GM12878 (cell line): ENCODE measurements around the gene ATG101. TPM values are rescaled to one million over a fixed set of nuclear protein-coding genes. Genes with fewer than 3 reads are reported as not detected.

Experiments used
- ATAC-seq: fragments of 200-7000 bp; cut with Tn5 transposase; 3 replicates; pipeline ENCODE4 v1.9.1; 2020; ENCODE audit warnings: mild to moderate bottlenecking, moderate library complexity
- BruUV-seq: library from RNA; stranded (reverse); fragments of 400-500 nt; replicated peaks from 2 replicates; lab custom pipeline; 2021; lab: Mats Ljungman, UMichigan
- CTCF ChIA-PET: fragments of 300-600 bp; sonication (Branson Sonifier 250); formaldehyde crosslinking; extraction: SDS; loops from one replicate; lab custom pipeline; 2021; ENCODE audit warnings: inconsistent platforms; lab: Yijun Ruan, JAX
- POLR2A ChIA-PET: fragments of 350-600 bp; formaldehyde crosslinking; extraction: SDS; loops from one replicate; lab custom pipeline; 2021; ENCODE audit warnings: inconsistent platforms; lab: Charles Lee
- RAD21 ChIA-PET: fragments of 300-600 bp; sonication (Branson Sonifier 250); formaldehyde crosslinking; loops from one replicate; lab custom pipeline; 2023; ENCODE audit warnings: antibody characterized with exemption; ENCODE audit not compliant: unreplicated experiment; lab: Charles Lee
- SMC1A ChIA-PET: fragments of 300-600 bp; sonication (Branson Sonifier 250); formaldehyde crosslinking; loops from one replicate; lab custom pipeline; 2023; ENCODE audit not compliant: unreplicated experiment, uncharacterized antibody; lab: Charles Lee
- DNase-seq: peaks from one replicate; pipeline ENCODE4 v3.0.0-alpha.2; 2011; ENCODE audit warnings: low read depth, low spot score
- FAIRE-seq: peaks from 3 replicates; lab custom pipeline; 2011; peaks lifted over from hg19 to GRCh38; lab: Jason Lieb, UNC
- H2AFZ ChIP-seq: 2 replicates; pipeline ENCODE4 v1.6.0; 2011; ENCODE audit warnings: low read depth, low read length, control low read depth; ENCODE audit not compliant: control insufficient read depth
- H3K27ac ChIP-seq: 2 replicates; pipeline ENCODE4 v1.5.1; 2011; ENCODE audit warnings: control low read depth; ENCODE audit not compliant: control insufficient read depth, insufficient read depth
- H3K27me3 ChIP-seq, 2 experiments: replicated peaks in 1 of 2; 2 replicates each; pipeline versions ENCODE4 v1.6.0 to v1.6.1; 2011; ENCODE audit warnings: low read length in 1 of 2; ENCODE audit not compliant: control insufficient read depth in 2 of 2, insufficient read depth in 2 of 2
- H3K36me3 ChIP-seq, 2 experiments: 2 replicates each; pipeline ENCODE4 v1.5.1; 2011; ENCODE audit warnings: low read length in 1 of 2; ENCODE audit not compliant: control insufficient read depth in 2 of 2, insufficient read depth in 2 of 2
- H3K4me1 ChIP-seq: 2 replicates; pipeline ENCODE4 v1.6.1; 2011; ENCODE audit warnings: mild to moderate bottlenecking, low read length, moderate library complexity, mixed read lengths; ENCODE audit not compliant: control insufficient read depth, insufficient read depth
- H3K4me2 ChIP-seq: 2 replicates; pipeline ENCODE4 v1.6.0; 2011; ENCODE audit warnings: control low read depth; ENCODE audit not compliant: control insufficient read depth, insufficient read depth
- H3K4me3 ChIP-seq: fragments of 200-600 bp; sonication (generic); 2 replicates; pipeline ENCODE4 v1.5.1; 2016
- H3K79me2 ChIP-seq: 2 replicates; pipeline ENCODE4 v1.6.0; 2011; ENCODE audit warnings: low read length; ENCODE audit not compliant: control insufficient read depth, insufficient read depth
- H3K9ac ChIP-seq: 2 replicates; pipeline ENCODE4 v1.8.0; 2011; ENCODE audit warnings: low read length, control low read depth, mixed read lengths; ENCODE audit not compliant: control insufficient read depth, insufficient read depth
- H3K9me3 ChIP-seq: replicated peaks from 3 replicates; pipeline ENCODE4 v1.5.1; 2011; ENCODE audit warnings: mild to moderate bottlenecking, low read length; ENCODE audit not compliant: control insufficient read depth, insufficient read depth
- H4K20me1 ChIP-seq: 2 replicates; pipeline ENCODE4 v1.6.0; 2011; ENCODE audit not compliant: control insufficient read depth, insufficient read depth
- BCL3 ChIP-seq: IDR thresholded peaks from 2 replicates; pipeline ENCODE4 v1.6.1; 2011; ENCODE audit warnings: borderline replicate concordance, low read depth, mild to moderate bottlenecking, moderate library complexity, low read length; ENCODE audit not compliant: insufficient read depth, poor library complexity, severe bottlenecking
- BHLHE40 ChIP-seq, 2 experiments: fragments of 450-650 bp in 1 of 2; IDR thresholded peaks; 2 replicates each; pipeline ENCODE4 v1.6.1; 2011 to 2017; ENCODE audit warnings: low read depth in 2 of 2, borderline replicate concordance in 1 of 2, improper control_type of control experiment in 1 of 2, low read length in 1 of 2, mild to moderate bottlenecking in 1 of 2
- E2F8 ChIP-seq: fragments of 450-650 bp; IDR thresholded peaks from 2 replicates; pipeline ENCODE4 v1.6.1; 2018; ENCODE audit warnings: mild to moderate bottlenecking, low read depth, moderate library complexity; ENCODE audit not compliant: partially characterized antibody
- ESRRA ChIP-seq: IDR thresholded peaks from 2 replicates; pipeline ENCODE4 v1.6.1; 2012; ENCODE audit warnings: mild to moderate bottlenecking, low read length, improper control_type of control experiment
- IKZF1 ChIP-seq: fragments of 450-650 bp; conservative IDR thresholded peaks from 2 replicates; pipeline ENCODE4 v1.6.1; 2017; ENCODE audit warnings: antibody characterized with exemption, mild to moderate bottlenecking
- IRF3 ChIP-seq: fragments of 450-650 bp; IDR thresholded peaks from 2 replicates; pipeline ENCODE4 v1.6.1; 2014; ENCODE audit warnings: mild to moderate bottlenecking
- JUNB ChIP-seq: IDR thresholded peaks from 2 replicates; pipeline ENCODE4 v1.6.1; 2016; ENCODE audit warnings: antibody characterized with exemption, mild to moderate bottlenecking
- MEF2B ChIP-seq: fragments of 450-650 bp; IDR thresholded peaks from 2 replicates; pipeline ENCODE4 v1.6.1; 2018; ENCODE audit warnings: mild to moderate bottlenecking, moderate library complexity; ENCODE audit not compliant: partially characterized antibody, poor library complexity, severe bottlenecking
- MXI1 ChIP-seq: fragments of 150-350 bp; IDR thresholded peaks from 2 replicates; pipeline ENCODE4 v1.6.1; 2011; ENCODE audit warnings: low read depth, mild to moderate bottlenecking, inconsistent platforms, low read length, improper control_type of control experiment
- RAD21 ChIP-seq: IDR thresholded peaks from 2 replicates; pipeline ENCODE4 v1.6.1; 2011; ENCODE audit warnings: mild to moderate bottlenecking, low read depth, low read length, moderate library complexity; ENCODE audit not compliant: insufficient read depth
- SIX5 ChIP-seq: IDR thresholded peaks from 2 replicates; pipeline ENCODE4 v1.6.1; 2011; ENCODE audit warnings: mild to moderate bottlenecking, low read depth, low read length, moderate library complexity; ENCODE audit not compliant: severe bottlenecking
- SMARCA5 ChIP-seq: fragments of 450-650 bp; IDR thresholded peaks from 2 replicates; pipeline ENCODE4 v1.6.1; 2017; ENCODE audit warnings: mild to moderate bottlenecking
- SMC3 ChIP-seq: IDR thresholded peaks from 2 replicates; pipeline ENCODE4 v1.6.1; 2011; ENCODE audit warnings: low read length, improper control_type of control experiment, borderline replicate concordance
- TARDBP ChIP-seq: IDR thresholded peaks from 2 replicates; pipeline ENCODE4 v1.6.1; 2016; ENCODE audit warnings: borderline replicate concordance
- TBL1XR1 ChIP-seq: IDR thresholded peaks from 2 replicates; pipeline ENCODE4 v1.6.1; 2012; ENCODE audit warnings: low read depth, low read length, improper control_type of control experiment
- ZBED1 ChIP-seq: IDR thresholded peaks from 2 replicates; pipeline ENCODE4 v1.6.1; 2016; ENCODE audit warnings: borderline replicate concordance
- ZNF622 ChIP-seq: fragments of 450-650 bp; IDR thresholded peaks from 2 replicates; pipeline ENCODE4 v1.6.1; 2017; ENCODE audit warnings: mild to moderate bottlenecking, inconsistent platforms
- ZZZ3 ChIP-seq: IDR thresholded peaks from 2 replicates; pipeline ENCODE4 v1.6.1; 2011; ENCODE audit warnings: low read depth; ENCODE audit not compliant: control insufficient read depth, insufficient read length
- WGBS: methylation state at CpG from one replicate; pipeline ENCODE4 v1.1.6; 2016; ENCODE audit warnings: low lambda C conversion rate; ENCODE audit not compliant: insufficient replicate concordance, insufficient coverage; ENCODE audit errors: missing lambda C conversion rate; 5-methylcytosine and 5-hydroxymethylcytosine counted together
- in situ Hi-C: fragments of 300-500 bp; cut with MboI; formaldehyde crosslinking; loops from 9 replicates; pipeline ENCODE4 v1.14.3; 2018; ENCODE audit warnings: mixed read lengths
- intact Hi-C: fragments of 100-400 bp; cut with micrococcal nuclease; formaldehyde crosslinking; loops from one replicate; pipeline ENCODE4 v1.14.2; 2022; ENCODE audit not compliant: unreplicated experiment
- polyA plus RNA-seq, 11 experiments: library from polyadenylated mRNA; depleted of rRNA in 4 of 11; unstranded in 6 of 11; stranded (reverse) in 5 of 11; fragments of >200 nt; fragmentation: Nextera tagmentation in 4 of 11; fragmentation: Illumina TruSeq in 1 of 11; extraction: Ambion mirVana in 4 of 11; extraction: Trizol in 1 of 11; gene quantifications; 1 replicate in 1 of 11; 2 replicates in 10 of 11; pipeline versions ENCODE4 v1.2.1 to v1.2.3, GENCODE V29; 2011 to 2016; ENCODE audit warnings: inconsistent platforms in 2 of 11, missing spikeins in 2 of 11, low read depth in 1 of 11
- total RNA-seq, 4 experiments: library from RNA; depleted of rRNA in 3 of 4; stranded (reverse); fragments of >200 nt in 3 of 4; fragmentation: Illumina TruSeq in 1 of 4; extraction: Trizol in 1 of 4; gene quantifications; 2 replicates each; pipeline versions ENCODE4 v1.2.1 to v1.2.3, GENCODE V29; 2013 to 2021

The ATG101 gene
- total and polyA plus RNA-seq, 10 of the 15 experiments (the other 5 are each of a cell fraction or from before 2014, with no cell fraction given), result 2.7 to 49.8 (median 35.3) TPM

- ChIA-PET POLR2A (interaction anchor here (1.0 to 1.4 kb wide), 3 partner anchors 11 to 49 kb away, joined by 3 to 4 read pairs (median 3); partner anchors contain the start of gene ATG101), SMC1A (interaction anchor here (0.5 to 13.2 kb wide), 7 partner anchors 10 to 100 kb away, joined by 3 to 320 read pairs (median 23); partner anchors contain the start of gene TAMALIN), CTCF (interaction anchor here (0.7 to 15.6 kb wide), 20 partner anchors 9 to 859 kb away, joined by 3 to 622 read pairs (median 4); partner anchors contain the start of genes NR4A1, SMIM41 and TAMALIN), RAD21 (interaction anchor here (1.0 to 9.0 kb wide), 7 partner anchors 12 to 98 kb away, joined by 3 to 131 read pairs (median 4); partner anchors contain the start of gene TAMALIN)
- no peak overlapping the region for H3K4me3 ChIP-seq
- H3K4me2 ChIP-seq, result no peak overlapping the region
- H2AFZ ChIP-seq, result no peak overlapping the region
- H3K9me3 ChIP-seq, result no peaks in the 10 kb centered on the region
- peak; percentile 80 for FAIRE-seq
- no peaks in the 10 kb centered on the region for H3K36me3 ChIP-seq
- intact Hi-C loops, result loop anchor here (1.0 to 5.0 kb wide), 3 partner anchors 27 to 128 kb away; no protein-coding TSS in a partner anchor
- WGBS, result 5% methylated on average over 9 of the region's 9 CpGs
- BruUV-seq, result no TSS peak
- no peaks in the 10 kb centered on the region for H4K20me1 ChIP-seq
- peak; percentile 62 for ATAC-seq
- peaks cover 12% of the 10 kb centered on the region for H3K4me1 ChIP-seq
- in situ Hi-C loops, result no loop called here
- H3K27ac ChIP-seq, result no peak overlapping the region
- H3K9ac ChIP-seq, result no peak overlapping the region
- H3K27me3 ChIP-seq, result peaks cover 0 to 9% of the 10 kb centered on the region in 2 experiments; a peak in 2 of 4 replicates
- no peaks in the 10 kb centered on the region for H3K79me2 ChIP-seq
- DNase-seq, result no peak
- TF ChIP-seq RAD21 (peak; percentile 74), SMC3 (peak; percentile 75), IRF3 (no peak), BCL3 (no peak), IKZF1 (peak; percentile 18; the same call in 1 of the 2 replicates), ZBED1 (no peak), ZZZ3 (no peak), SIX5 (no peak), BHLHE40 (IDR thresholded peaks at IDR 0.05; ENCODE audit: borderline replicate concordance in 1 of 2, low read depth in 2 of 2, low read length in 1 of 2) (peak in 1 of 2 experiments; percentile 3; a peak in 1 of 4 replicates), TBL1XR1 (no peak), MEF2B (no peak), ZNF622 (no peak), MXI1 (no peak), JUNB (no peak), TARDBP (no peak), ESRRA (no peak), E2F8 (no peak), SMARCA5 (no peak)
Observed at GRCh38 chr12:52020539-52021336, 49.0 kb upstream of the ATG101 start.
